GM21423 (cell line): ENCODE data around the gene SLC17A2.
A peak's percentile ranks its signal among the peaks of the same experiment; 100 is the strongest.

ENCODE experiments used
- ATAC-seq: cut with Tn5 transposase; IDR thresholded peaks from one replicate; pipeline ENCODE4 v1.9.1; 2021; ENCODE audit warnings: mild to moderate bottlenecking, moderate library complexity; ENCODE audit not compliant: unreplicated experiment

The SLC17A2 gene, protein sequence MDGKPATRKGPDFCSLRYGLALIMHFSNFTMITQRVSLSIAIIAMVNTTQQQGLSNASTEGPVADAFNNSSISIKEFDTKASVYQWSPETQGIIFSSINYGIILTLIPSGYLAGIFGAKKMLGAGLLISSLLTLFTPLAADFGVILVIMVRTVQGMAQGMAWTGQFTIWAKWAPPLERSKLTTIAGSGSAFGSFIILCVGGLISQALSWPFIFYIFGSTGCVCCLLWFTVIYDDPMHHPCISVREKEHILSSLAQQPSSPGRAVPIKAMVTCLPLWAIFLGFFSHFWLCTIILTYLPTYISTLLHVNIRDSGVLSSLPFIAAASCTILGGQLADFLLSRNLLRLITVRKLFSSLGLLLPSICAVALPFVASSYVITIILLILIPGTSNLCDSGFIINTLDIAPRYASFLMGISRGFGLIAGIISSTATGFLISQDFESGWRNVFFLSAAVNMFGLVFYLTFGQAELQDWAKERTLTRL

GRCh38 chr6:25930532-25931410 is at the start of gene SLC17A2:
TSS of gene SLC17A2 (minus strand) at chr6:25930691. CDS start at chr6:25925796, 4,895 bp downstream.
- no peak for ATAC-seq

GRCh38 chr6:25975923-25976560 is 45.6 kb upstream of the SLC17A2 start:
- no peak for ATAC-seq

DNA sequence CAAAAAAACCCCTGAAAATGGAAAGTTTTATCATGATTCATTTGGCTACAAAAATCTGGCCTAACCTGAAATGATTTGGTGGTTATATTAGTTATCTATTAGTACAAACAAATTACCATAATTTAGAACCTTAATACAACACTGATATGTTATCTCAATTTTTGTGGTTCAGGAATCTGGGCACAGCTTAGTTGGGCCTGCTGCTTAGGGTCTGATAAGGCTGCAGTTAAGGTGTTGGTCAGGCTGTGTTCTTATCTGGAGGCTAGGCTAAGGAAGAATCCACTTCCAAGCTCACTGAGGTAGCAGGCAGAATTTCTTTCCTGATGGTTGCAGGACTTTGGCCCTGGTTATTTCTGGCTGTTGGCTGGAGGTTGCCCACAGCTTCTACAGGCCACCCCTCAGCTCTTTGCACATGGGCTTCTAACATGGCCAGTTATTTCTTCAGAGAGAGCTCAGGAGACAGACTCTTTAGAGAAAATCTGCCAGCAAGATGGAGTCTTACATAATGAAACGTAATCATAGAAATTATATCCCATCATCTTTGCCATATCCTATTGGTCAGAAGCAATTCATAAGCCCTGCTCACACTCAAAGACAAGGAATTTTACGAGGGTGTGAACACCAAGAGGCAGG is 43.5 kb upstream of the SLC17A2 start:
- ATAC-seq, result no peak

GRCh38 chr6:25972902-25973301 is 42.4 kb upstream of the SLC17A2 start:
- ATAC-seq, result no peak

GRCh38 chr6:25972128-25972527 is 41.6 kb upstream of the SLC17A2 start:
- ATAC-seq, result no peak

- ATAC-seq, result no peak
Observed at GRCh38 chr6:25971187-25971821, 40.8 kb upstream of the SLC17A2 start.

- no peak for ATAC-seq
Observed at GRCh38 chr6:25968769-25969168, 38.3 kb upstream of the SLC17A2 start.

DNA sequence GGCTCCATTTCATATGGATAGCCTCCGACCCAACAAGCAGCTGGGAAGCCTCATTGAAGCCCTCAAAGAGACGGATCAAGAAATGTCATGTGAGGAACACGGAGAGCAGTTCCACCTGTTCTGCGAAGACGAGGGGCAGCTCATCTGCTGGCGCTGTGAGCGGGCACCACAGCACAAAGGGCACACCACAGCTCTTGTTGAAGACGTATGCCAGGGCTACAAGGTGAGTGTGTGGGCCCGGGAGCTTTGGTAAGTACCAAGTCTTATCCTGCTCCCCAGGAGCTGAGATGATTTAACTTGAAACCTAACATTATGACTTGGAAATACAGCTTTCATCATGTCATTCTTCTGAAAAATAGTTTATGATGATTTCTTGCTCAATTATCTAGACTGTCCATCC is 36.2 kb upstream of the SLC17A2 start:
- ATAC-seq, result no peak

- ATAC-seq, result no peak
Observed at GRCh38 chr6:25965058-25965457, 34.6 kb upstream of the SLC17A2 start.

DNA sequence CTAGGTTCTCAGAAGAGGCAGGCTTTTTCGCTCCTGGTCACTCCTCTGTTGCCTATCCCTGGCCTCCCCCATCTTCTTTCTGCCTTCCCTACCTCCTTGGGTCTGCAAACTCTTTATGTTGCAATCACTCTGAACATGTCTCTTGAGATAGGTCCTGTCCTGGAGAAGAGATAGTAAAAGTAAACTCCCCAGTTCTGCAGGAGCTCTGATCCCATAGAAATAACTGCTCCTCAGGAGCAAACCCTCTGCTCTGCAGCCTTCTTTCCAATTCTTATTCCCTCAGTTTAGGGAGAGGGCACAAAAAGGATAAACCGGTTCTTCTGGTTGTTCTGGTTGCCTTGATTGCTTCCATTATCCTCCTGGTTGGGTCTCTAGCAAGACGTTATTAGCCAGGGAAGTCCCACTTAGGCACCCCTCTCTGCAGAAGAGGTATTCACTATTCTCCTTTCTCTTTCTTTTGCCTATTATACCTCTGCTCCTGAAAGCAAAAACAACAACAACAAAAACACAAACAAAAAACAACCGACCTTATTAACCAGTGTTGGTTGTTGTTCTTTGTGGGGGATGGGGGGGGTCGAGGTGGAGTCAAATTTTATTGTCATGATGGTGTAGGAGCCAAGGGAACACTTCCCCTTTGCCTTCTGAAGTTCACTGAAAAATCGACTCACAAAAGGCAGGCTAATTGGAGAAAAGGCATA is 33.1 kb upstream of the SLC17A2 start:
- no peak for ATAC-seq

DNA sequence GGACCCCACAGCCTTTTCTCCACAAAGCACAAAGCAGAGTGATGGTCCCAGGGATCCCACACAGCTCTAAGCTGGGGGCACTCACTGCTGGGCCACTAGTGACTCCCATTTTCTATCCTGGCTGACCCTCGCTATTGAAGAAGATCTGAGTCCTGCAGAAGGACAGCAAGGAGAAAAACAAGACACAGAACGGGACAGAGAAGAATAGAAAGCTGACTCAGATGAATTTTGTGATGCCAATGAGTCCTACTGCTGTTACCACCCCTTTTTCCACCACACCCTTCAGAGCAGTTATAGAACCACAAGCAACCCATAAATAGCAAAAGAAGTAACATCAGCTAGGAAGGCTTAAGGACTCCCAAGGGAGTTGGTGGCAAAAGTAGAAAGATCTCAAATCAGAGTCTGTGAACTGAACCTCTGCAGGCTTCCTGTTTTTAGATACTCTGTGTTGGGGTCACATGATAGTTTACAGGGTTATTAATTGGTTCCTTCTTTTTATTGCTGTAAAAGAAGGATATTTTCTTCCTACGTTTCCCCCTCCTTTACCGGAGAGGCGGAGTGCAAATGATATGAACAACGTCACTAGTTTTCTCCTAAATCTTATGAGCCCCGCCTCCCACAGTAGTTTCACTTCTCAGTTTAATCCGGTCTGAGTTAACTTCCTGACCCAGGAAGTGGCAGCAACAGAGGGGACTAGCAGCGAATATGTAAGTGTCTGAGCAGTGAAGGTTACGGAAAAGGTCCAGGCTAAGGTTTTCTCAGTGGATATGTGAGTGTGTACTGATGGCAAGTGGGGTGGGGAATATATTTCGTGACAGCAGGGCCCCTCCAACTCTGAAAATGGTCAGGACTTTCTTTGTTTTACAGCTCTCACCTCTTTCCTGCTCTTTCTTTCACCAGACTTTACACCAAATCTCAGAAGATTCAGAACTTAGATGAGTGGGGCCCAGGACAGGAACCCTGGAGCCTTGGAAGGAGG is 31.9 kb upstream of the SLC17A2 start, which contains the start of gene TRIM38:
TRIM38 (plus strand) TSS at position 654 of the 979 bp plus-strand sequence. CDS start 3,721 bp downstream, outside the sequence.
- ATAC-seq, result peak; percentile 83

DNA sequence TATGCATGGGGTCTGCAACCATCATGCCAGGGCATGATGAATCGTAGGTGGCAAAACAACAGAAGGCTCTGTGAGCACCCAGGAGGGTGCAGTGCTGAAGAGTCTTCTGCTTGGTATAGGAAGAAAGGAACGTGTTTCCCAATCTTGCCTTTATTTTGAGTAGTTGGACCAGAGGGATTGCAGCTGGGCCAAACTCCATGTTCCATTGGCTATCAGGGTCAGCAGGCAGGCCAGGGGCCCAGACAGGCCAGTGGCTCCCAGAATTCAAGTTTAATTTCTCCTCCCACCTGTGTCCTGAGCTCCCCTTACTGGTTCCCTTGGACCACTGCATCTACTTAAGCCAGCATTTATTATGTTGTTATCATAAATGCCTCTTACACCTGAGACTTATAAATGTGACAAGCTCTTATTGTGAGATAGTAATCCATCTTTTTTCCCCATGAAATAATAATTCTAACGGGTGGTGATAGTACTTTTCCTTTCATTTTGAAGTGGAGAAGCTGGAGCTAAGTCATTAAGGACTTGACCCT is 31.2 kb upstream of the SLC17A2 start:
- no peak for ATAC-seq

DNA sequence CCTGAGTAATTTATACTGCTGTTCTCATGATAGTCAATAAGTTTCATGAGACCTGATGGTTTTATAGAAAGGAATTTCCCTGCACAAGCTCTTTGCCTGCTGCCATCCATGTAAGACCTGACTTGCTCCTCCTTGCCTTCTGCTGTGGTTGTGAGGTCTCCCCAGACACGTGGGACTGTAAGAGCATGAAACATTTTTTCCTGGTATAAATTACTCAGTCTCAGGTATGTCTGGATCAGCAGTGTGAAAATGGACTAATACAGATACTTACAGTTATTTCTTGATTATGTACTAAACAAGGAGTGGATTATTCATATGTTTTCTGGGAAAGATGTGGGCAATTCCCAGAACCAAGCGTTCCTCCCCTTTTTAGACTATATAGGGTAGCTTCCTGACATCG is 30.2 kb upstream of the SLC17A2 start:
- ATAC-seq, result no peak

- ATAC-seq, result no peak
Observed at GRCh38 chr6:25959890-25960536, 29.5 kb upstream of the SLC17A2 start.

DNA sequence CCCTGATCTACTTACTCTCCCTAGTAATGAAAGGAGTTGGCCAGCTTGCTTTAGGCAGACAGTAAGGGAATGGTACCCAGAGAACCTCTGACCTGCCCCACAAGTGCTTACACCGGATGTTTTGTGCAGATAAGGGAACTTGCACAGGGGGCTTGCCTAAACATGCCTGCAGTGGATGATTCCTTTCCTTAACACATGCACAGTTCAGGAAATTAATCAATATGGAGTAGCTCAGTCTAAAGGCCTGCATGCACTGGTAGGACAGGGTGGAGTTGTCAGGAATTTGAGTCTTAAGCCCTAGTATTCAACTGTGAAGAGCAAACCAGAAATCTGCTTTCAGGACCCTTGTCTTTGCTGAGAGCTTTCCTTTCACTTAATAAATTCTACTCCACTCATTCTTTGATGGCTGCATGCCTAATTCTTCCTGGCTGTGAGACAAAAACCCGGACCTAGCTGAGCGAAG is 28.2 kb upstream of the SLC17A2 start:
- ATAC-seq, result no peak

DNA sequence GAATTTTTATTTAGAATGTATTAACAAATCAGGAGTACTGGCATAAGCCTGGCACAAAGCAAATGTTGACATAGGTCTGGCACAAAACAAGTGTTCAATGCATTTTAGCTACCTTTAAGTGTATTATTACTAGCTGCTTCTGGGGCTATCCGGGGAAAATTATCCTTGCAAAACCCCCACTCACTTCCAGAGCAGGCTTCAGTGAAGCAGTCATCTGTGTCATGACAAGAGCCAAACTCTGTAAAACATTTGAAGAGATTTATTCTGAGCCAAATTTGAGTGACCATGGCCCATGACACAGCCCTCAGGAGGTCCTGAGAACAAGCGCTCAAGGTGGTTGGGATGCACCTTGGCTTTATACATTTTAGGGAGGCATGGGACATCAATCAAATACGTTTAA is 25.7 kb upstream of the SLC17A2 start:
- ATAC-seq, result no peak

GRCh38 chr6:25954756-25955155 is 24.3 kb upstream of the SLC17A2 start:
- ATAC-seq, result no peak

DNA sequence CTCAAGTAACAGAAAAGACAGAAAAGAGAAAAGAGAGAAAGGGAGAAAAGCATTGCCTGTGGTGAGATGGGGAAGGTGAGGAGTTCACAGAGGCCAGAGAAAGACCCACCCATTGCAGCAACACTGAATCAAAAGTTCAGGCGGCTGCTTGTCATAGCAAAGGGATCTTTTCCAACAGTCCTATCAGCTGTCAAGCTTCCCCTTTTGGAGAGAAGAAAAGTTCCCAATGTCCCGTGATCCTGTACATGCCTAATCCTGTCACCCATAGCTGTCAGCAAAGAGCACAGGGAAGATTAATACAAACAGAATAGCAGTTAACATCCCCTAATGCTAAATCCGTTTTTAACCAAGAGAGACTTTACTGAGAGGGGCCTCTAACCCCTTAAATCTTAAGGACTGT is 23.2 kb upstream of the SLC17A2 start:
- no peak for ATAC-seq
